ENCODE measurements around the gene TMEM229B.
A peak's percentile ranks its signal among the peaks of the same experiment; 100 is the strongest.

DNA sequence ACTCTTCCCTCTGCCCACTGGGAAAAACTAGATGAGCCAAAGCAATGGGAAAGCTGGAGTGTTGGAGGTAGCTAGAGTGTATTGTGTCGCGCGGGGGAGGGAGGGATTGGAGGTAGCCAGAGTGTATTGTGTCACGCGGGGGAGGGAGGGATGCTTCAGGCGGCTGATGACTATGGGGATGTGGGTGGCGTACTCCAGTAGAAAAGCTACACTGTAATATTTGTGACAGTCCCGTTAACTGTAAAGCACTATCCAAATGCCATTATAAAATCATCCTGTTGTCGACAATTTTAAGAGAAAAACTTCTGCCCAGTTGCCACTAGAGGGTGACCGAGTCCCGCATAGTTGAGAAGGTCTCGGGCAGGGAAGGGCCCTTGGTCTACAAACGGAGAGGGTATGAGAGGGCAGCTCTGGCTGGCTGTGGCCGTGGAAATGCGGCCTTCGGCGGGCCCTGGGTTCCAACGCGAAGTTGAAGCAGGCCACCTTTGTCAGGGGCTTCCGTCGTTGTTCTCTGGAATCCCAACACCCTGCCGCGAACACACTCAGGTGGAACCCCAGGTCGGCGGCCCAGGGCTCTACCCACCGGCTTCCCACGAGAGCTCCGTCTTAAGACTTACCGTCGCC lies 61.4 kb downstream of the TMEM229B start:
- TF ChIP-seq, protein P1, sequence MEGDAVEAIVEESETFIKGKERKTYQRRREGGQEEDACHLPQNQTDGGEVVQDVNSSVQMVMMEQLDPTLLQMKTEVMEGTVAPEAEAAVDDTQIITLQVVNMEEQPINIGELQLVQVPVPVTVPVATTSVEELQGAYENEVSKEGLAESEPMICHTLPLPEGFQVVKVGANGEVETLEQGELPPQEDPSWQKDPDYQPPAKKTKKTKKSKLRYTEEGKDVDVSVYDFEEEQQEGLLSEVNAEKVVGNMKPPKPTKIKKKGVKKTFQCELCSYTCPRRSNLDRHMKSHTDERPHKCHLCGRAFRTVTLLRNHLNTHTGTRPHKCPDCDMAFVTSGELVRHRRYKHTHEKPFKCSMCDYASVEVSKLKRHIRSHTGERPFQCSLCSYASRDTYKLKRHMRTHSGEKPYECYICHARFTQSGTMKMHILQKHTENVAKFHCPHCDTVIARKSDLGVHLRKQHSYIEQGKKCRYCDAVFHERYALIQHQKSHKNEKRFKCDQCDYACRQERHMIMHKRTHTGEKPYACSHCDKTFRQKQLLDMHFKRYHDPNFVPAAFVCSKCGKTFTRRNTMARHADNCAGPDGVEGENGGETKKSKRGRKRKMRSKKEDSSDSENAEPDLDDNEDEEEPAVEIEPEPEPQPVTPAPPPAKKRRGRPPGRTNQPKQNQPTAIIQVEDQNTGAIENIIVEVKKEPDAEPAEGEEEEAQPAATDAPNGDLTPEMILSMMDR (conservative IDR thresholded peaks at IDR 0.05; ENCODE audit: low read length): peak; percentile 87
- no peak for TF ChIP-seq EZH2phosphoT487 (IDR thresholded peaks at IDR 0.05; ENCODE audit: borderline replicate concordance)

Measured in Loucy (cell line).